HK-2 (cell line): ENCODE measurements around the gene SPO11.

Experiments
- DNase-seq: peaks from one replicate; pipeline ENCODE4 v3.0.0-alpha.2; 2018; ENCODE audit not compliant: unreplicated experiment

SPO11 gene

GRCh38 chr20:57391439-57392301 is 62.1 kb downstream of the SPO11 start:
- peak; percentile 25 for DNase-seq

GRCh38 chr20:57392512-57393271 is 63.1 kb downstream of the SPO11 start:
- DNase-seq: no peak
